GM23338 (cell line): ENCODE results near the gene A1BG. TPM values are rescaled to one million over a fixed set of nuclear protein-coding genes. Genes with fewer than 3 reads are reported as not detected.

Source experiments
- ATAC-seq: fragments of 200-7000 bp; cut with Tn5 transposase; 3 replicates; pipeline ENCODE4 v1.9.1; 2020
- DNase-seq: peaks from one replicate; pipeline ENCODE4 v3.0.0-alpha.2; 2015; ENCODE audit warnings: low spot score
- H2AFZ ChIP-seq: fragments of 200-600 bp; sonication (generic); 2 replicates; pipeline ENCODE4 v1.8.0; 2016; ENCODE audit warnings: antibody characterized with exemption, mild to moderate bottlenecking, moderate library complexity
- H3F3A ChIP-seq: fragments of 200-600 bp; sonication (generic); replicated peaks from 2 replicates; pipeline ENCODE4 v1.8.0; 2017; ENCODE audit warnings: antibody characterized with exemption, mixed run types, low read depth
- H3K27ac ChIP-seq: fragments of 200-600 bp; sonication (generic); 2 replicates; pipeline ENCODE4 v1.6.1; 2016; ENCODE audit warnings: low read depth
- H3K27me3 ChIP-seq: fragments of 200-600 bp; sonication (generic); 2 replicates; pipeline ENCODE4 v1.8.0; 2016; ENCODE audit warnings: mild to moderate bottlenecking, mixed run types, moderate library complexity; ENCODE audit not compliant: insufficient read depth
- H3K36me3 ChIP-seq: fragments of 200-600 bp; sonication (generic); 2 replicates; pipeline ENCODE4 v1.8.0; 2016; ENCODE audit warnings: mild to moderate bottlenecking; ENCODE audit not compliant: insufficient read depth
- H3K4me1 ChIP-seq: fragments of 200-600 bp; sonication (generic); 2 replicates; pipeline ENCODE4 v1.8.0; 2016; ENCODE audit warnings: mild to moderate bottlenecking, moderate library complexity; ENCODE audit not compliant: insufficient read depth
- H3K4me2 ChIP-seq: fragments of 200-600 bp; sonication (generic); 2 replicates; pipeline ENCODE4 v1.7.1; 2017; ENCODE audit warnings: mixed run types
- H3K4me3 ChIP-seq: fragments of 200-600 bp; sonication (generic); 2 replicates; pipeline ENCODE4 v1.6.1; 2016; ENCODE audit warnings: mixed run types
- H3K79me2 ChIP-seq: fragments of 200-600 bp; sonication (generic); replicated peaks from 2 replicates; pipeline ENCODE4 v1.8.0; 2017; ENCODE audit warnings: mild to moderate bottlenecking; ENCODE audit not compliant: insufficient read depth
- H3K9me2 ChIP-seq: fragments of 200-600 bp; sonication (generic); 2 replicates; pipeline ENCODE4 v1.8.0; 2017; ENCODE audit not compliant: insufficient read depth
- H4K20me1 ChIP-seq: fragments of 200-600 bp; sonication (generic); replicated peaks from 2 replicates; pipeline ENCODE4 v1.8.0; 2017; ENCODE audit warnings: mild to moderate bottlenecking; ENCODE audit not compliant: insufficient read depth
- H3K27ac Mint-ChIP-seq: 2 replicates; pipeline ENCODE4 v1.8.0; 2020; ENCODE audit warnings: inconsistent platforms, mild to moderate bottlenecking, moderate library complexity, mixed read lengths
- H3K27me3 Mint-ChIP-seq: 3 replicates; pipeline ENCODE4 v1.8.0; 2022; ENCODE audit warnings: low read depth, mild to moderate bottlenecking, moderate library complexity, mixed read lengths, inconsistent platforms; ENCODE audit not compliant: insufficient read depth, poor library complexity
- H3K36me3 Mint-ChIP-seq: 3 replicates; pipeline ENCODE4 v1.8.0; 2021; ENCODE audit warnings: low read depth, mild to moderate bottlenecking, inconsistent platforms, moderate library complexity, mixed read lengths
- H3K4me1 Mint-ChIP-seq: 3 replicates; pipeline ENCODE4 v1.8.0; 2020; ENCODE audit warnings: mild to moderate bottlenecking, inconsistent platforms, mixed read lengths
- H3K4me3 Mint-ChIP-seq: 3 replicates; pipeline ENCODE4 v1.8.0; 2021; ENCODE audit warnings: moderate library complexity, mild to moderate bottlenecking, inconsistent platforms, mixed read lengths
- H3K9me3 Mint-ChIP-seq: 3 replicates; pipeline ENCODE4 v1.8.0; 2020; ENCODE audit warnings: moderate library complexity, mild to moderate bottlenecking, inconsistent platforms, mixed read lengths
- CREB1 ChIP-seq: fragments of 250-450 bp; sonication (Bioruptor Pico); IDR thresholded peaks from 2 replicates; pipeline ENCODE4 v1.5.0; 2020; ENCODE audit warnings: low read depth, mild to moderate bottlenecking, moderate library complexity
- EZH2phosphoT487 ChIP-seq: fragments of 200-600 bp; sonication (generic); IDR thresholded peaks from one replicate; pipeline ENCODE4 v1.8.1; 2018; ENCODE audit warnings: antibody characterized with exemption; ENCODE audit not compliant: unreplicated experiment
- JUNB ChIP-seq: IDR thresholded peaks from one replicate; pipeline ENCODE4 v1.6.1; 2016; ENCODE audit warnings: antibody characterized with exemption; ENCODE audit not compliant: unreplicated experiment
- STAT1 ChIP-seq: IDR thresholded peaks from one replicate; pipeline ENCODE4 v1.6.1; 2016; ENCODE audit warnings: antibody characterized with exemption; ENCODE audit not compliant: unreplicated experiment
- ZNF114 ChIP-seq: fragments of 250-450 bp; sonication (Bioruptor Pico); IDR thresholded peaks from 2 replicates; pipeline ENCODE4 v1.5.0; 2020; ENCODE audit warnings: mild to moderate bottlenecking, moderate library complexity
- ZNF331 ChIP-seq: fragments of 250-450 bp; sonication (Bioruptor Pico); IDR thresholded peaks from 2 replicates; pipeline ENCODE4 v1.5.0; 2020; ENCODE audit warnings: low read depth, mild to moderate bottlenecking, moderate library complexity
- polyA plus RNA-seq: library from polyadenylated mRNA; unstranded; fragments of >200 nt; fragmentation: Nextera tagmentation; extraction: Ambion mirVana; gene quantifications from 2 replicates; pipeline ENCODE4 v1.2.1, GENCODE V29; 2016
- total RNA-seq: library from RNA; depleted of rRNA; stranded (reverse); fragments of >200 nt; shearing (Covaris generic); gene quantifications from 2 replicates; pipeline ENCODE4 v1.2.3, GENCODE V29; 2014
- TF ChIP-seq, protein P1 (sequence below): IDR thresholded peaks from one replicate; pipeline ENCODE4 v1.6.1; 2018; ENCODE audit warnings: antibody characterized with exemption; ENCODE audit not compliant: unreplicated experiment
- TF ChIP-seq, protein P2 (sequence below): IDR thresholded peaks from 2 replicates; pipeline ENCODE4 v1.6.1; 2016; ENCODE audit warnings: antibody characterized with exemption

The A1BG gene
- total and polyA plus RNA-seq, 2 experiments from 2014 or later, result 17.7 to 43.5 TPM

DNA sequence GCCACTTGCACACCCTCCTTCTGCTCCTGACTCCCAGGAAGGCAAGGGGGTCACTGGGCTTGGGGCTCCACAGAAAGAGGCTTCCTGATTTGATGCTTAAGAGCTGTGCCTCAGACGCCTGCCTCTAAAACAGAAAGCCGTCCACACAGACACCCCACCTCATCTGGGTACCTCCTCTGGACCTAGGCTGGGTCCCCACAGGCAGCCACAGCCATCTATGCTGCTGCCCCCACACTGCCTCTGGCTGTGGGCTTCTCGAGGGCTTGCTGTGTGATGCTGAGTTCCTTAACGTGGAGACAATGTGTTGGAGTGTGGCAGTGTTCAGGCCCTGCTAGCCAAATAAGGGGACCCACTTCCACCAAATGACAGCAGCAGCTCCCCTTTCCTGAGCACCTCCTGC, 35.0 kb downstream of the A1BG start:
- no peak overlapping the region for H3K27ac Mint-ChIP-seq

DNA sequence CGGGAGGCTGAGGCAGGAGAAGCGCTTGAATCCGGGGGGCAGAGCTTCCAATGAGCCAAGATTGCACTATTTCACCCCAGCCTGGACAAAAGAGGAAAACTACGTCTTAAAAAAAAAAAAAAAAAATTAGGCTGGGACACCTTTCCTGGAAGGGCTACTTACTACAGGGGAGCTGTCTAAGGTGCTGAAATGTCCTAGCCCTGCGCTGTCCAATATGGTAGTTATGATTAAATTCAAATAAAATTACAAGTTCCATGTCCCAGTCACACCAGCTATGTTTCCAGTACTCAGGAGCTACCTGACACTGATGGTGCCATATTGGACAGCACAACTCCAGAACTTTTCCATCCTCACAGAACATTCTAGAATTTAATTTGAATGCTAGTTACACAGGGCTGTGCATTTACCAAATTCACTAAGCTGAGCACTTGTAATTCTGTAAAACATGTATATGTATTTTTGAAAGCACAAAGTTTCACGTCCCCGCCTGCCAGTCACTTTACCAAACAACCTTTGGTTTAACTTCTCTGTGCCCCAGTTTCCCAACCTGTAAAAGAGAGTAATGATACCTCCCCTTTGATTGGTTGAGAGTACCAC, 35.7 kb downstream of the A1BG start:
- H3K27me3 ChIP-seq, result no peaks in the 10 kb centered on the region
- ATAC-seq (peak; percentile 46; the same call in 2 of the 3 replicates), DNase-seq (peak; percentile 69)
- no peak overlapping the region for H3K27ac Mint-ChIP-seq
- TF ChIP-seq, protein P1, sequence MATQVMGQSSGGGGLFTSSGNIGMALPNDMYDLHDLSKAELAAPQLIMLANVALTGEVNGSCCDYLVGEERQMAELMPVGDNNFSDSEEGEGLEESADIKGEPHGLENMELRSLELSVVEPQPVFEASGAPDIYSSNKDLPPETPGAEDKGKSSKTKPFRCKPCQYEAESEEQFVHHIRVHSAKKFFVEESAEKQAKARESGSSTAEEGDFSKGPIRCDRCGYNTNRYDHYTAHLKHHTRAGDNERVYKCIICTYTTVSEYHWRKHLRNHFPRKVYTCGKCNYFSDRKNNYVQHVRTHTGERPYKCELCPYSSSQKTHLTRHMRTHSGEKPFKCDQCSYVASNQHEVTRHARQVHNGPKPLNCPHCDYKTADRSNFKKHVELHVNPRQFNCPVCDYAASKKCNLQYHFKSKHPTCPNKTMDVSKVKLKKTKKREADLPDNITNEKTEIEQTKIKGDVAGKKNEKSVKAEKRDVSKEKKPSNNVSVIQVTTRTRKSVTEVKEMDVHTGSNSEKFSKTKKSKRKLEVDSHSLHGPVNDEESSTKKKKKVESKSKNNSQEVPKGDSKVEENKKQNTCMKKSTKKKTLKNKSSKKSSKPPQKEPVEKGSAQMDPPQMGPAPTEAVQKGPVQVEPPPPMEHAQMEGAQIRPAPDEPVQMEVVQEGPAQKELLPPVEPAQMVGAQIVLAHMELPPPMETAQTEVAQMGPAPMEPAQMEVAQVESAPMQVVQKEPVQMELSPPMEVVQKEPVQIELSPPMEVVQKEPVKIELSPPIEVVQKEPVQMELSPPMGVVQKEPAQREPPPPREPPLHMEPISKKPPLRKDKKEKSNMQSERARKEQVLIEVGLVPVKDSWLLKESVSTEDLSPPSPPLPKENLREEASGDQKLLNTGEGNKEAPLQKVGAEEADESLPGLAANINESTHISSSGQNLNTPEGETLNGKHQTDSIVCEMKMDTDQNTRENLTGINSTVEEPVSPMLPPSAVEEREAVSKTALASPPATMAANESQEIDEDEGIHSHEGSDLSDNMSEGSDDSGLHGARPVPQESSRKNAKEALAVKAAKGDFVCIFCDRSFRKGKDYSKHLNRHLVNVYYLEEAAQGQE, result peak; percentile 79
- no peak for TF ChIP-seq CREB1
- peaks cover 4% of the 10 kb centered on the region for H3K27me3 Mint-ChIP-seq
- H3K9me3 Mint-ChIP-seq, result no peaks in the 10 kb centered on the region
- H3K4me2 ChIP-seq, result no peak overlapping the region
- no peaks in the 10 kb centered on the region for H3F3A ChIP-seq
- no peaks in the 10 kb centered on the region for H3K79me2 ChIP-seq
- H2AFZ ChIP-seq, result no peak overlapping the region
- H3K4me3 ChIP-seq, result no peak overlapping the region
- no peaks in the 10 kb centered on the region for H3K9me2 ChIP-seq
- peaks cover 7% of the 10 kb centered on the region; the same call in 1 of the 2 replicates for H3K36me3 ChIP-seq
- no peak overlapping the region for H3K4me3 Mint-ChIP-seq
- peaks cover 34% of the 10 kb centered on the region for H3K36me3 Mint-ChIP-seq
- no peak overlapping the region for H3K27ac ChIP-seq
- no peaks in the 10 kb centered on the region for H3K4me1 ChIP-seq
- no peaks in the 10 kb centered on the region for H3K4me1 Mint-ChIP-seq
- H4K20me1 ChIP-seq, result peaks cover 17% of the 10 kb centered on the region

More for the DNA sequence above, 35.0 kb downstream of the A1BG start:
- Histone ChIP-seq H3F3A (no peaks in the 10 kb centered on the region), H3K4me2 (no peak overlapping the region), H4K20me1 (peaks cover 17% of the 10 kb centered on the region), H3K36me3 (peaks cover 7% of the 10 kb centered on the region; the same call in 1 of the 2 replicates), H3K4me1 (no peaks in the 10 kb centered on the region), H2AFZ (no peak overlapping the region), H3K27me3 (no peaks in the 10 kb centered on the region), H3K9me2 (no peaks in the 10 kb centered on the region), H3K4me3 (no peak overlapping the region), H3K79me2 (no peaks in the 10 kb centered on the region), H3K27ac (no peak overlapping the region)
- TF ChIP-seq CREB1 (no peak), JUNB (no peak), ZNF331 (CRISPR knock-in tag) (no peak)
- Mint-ChIP-seq H3K4me1 (no peaks in the 10 kb centered on the region), H3K36me3 (peaks cover 27% of the 10 kb centered on the region), H3K4me3 (no peak overlapping the region), H3K9me3 (no peaks in the 10 kb centered on the region), H3K27me3 (peaks cover 4% of the 10 kb centered on the region)
- ATAC-seq (no peak; the same call in 2 of the 3 replicates), DNase-seq (no peak)

DNA sequence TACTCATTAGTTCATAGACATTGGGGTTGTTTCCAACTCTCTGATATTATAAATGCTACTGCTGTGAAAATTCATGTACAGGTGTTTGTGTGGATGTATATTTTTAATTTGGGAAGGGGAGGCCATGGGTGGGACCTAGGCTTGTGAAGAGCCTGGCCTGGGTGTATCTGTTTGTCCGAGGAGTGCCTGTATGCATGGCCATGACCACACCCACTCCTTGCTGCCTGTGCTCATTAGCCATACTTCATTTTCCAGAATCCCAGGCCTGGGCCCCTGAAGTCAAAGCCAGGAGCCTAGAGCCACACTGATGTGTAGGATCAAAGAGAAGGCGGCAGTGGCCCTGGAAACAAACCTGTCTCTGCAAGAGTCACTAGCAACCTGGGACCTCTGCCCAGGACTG, 37.7 kb downstream of the A1BG start:
- ATAC-seq (no peak), DNase-seq (no peak)
- H3K4me1 Mint-ChIP-seq, result no peaks in the 10 kb centered on the region
- no peak overlapping the region for H3K4me3 ChIP-seq
- no peak overlapping the region for H3K27ac Mint-ChIP-seq
- H3K9me3 Mint-ChIP-seq, result no peaks in the 10 kb centered on the region
- no peaks in the 10 kb centered on the region for H3K9me2 ChIP-seq
- no peak overlapping the region for H2AFZ ChIP-seq
- H4K20me1 ChIP-seq, result peaks cover 13% of the 10 kb centered on the region
- no peak overlapping the region for H3K4me2 ChIP-seq
- no peaks in the 10 kb centered on the region for H3K27me3 ChIP-seq
- H3K4me3 Mint-ChIP-seq, result no peak overlapping the region
- no peaks in the 10 kb centered on the region for H3K79me2 ChIP-seq
- H3K4me1 ChIP-seq, result no peaks in the 10 kb centered on the region
- peaks cover 7% of the 10 kb centered on the region for H3K36me3 ChIP-seq
- H3F3A ChIP-seq, result no peaks in the 10 kb centered on the region
- peaks cover 4% of the 10 kb centered on the region for H3K27me3 Mint-ChIP-seq
- H3K36me3 Mint-ChIP-seq, result peaks cover 50% of the 10 kb centered on the region
- no peak overlapping the region for H3K27ac ChIP-seq
- TF ChIP-seq, protein P2, sequence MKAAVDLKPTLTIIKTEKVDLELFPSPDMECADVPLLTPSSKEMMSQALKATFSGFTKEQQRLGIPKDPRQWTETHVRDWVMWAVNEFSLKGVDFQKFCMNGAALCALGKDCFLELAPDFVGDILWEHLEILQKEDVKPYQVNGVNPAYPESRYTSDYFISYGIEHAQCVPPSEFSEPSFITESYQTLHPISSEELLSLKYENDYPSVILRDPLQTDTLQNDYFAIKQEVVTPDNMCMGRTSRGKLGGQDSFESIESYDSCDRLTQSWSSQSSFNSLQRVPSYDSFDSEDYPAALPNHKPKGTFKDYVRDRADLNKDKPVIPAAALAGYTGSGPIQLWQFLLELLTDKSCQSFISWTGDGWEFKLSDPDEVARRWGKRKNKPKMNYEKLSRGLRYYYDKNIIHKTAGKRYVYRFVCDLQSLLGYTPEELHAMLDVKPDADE, result no peak
- no peak for TF ChIP-seq ZNF114 (CRISPR knock-in tag)
- no peak for TF ChIP-seq STAT1
- TF ChIP-seq EZH2phosphoT487, result no peak
